HepG2 (cell line): ENCODE results near the gene SAMD15. TPM values are rescaled to one million over a fixed set of nuclear protein-coding genes. Genes with fewer than 3 reads are reported as not detected.
A peak's percentile ranks its signal among the peaks of the same experiment; 100 is the strongest.

ENCODE experiments used
- ERF ChIP-seq: IDR thresholded peaks from 2 replicates; pipeline ENCODE4 v1.6.1; 2018; ENCODE audit warnings: missing biosample characterization, missing genetic modification reagents
- GATAD1 ChIP-seq: IDR thresholded peaks from 2 replicates; pipeline ENCODE4 v1.6.1; 2016; ENCODE audit warnings: missing genetic modification reagents, missing compliant biosample characterization
- HIVEP1 ChIP-seq: sonication (generic); formaldehyde crosslinking; IDR thresholded peaks from 2 replicates; pipeline ENCODE4 v1.4.0; 2020; ENCODE audit warnings: mild to moderate bottlenecking, missing genetic modification reagents
- KDM5B ChIP-seq: sonication (generic); formaldehyde crosslinking; IDR thresholded peaks from 2 replicates; pipeline ENCODE4 v1.4.0; 2020; ENCODE audit warnings: missing genetic modification reagents, mild to moderate bottlenecking, borderline replicate concordance
- MAZ ChIP-seq, 2 experiments: sonication (generic) in 1 of 2; formaldehyde crosslinking in 1 of 2; IDR thresholded peaks; 2 replicates each; pipeline versions ENCODE4 v1.5.0 to v1.6.1; 2012 to 2020; ENCODE audit warnings: low read depth in 2 of 2, mild to moderate bottlenecking in 2 of 2, borderline replicate concordance in 1 of 2, improper control_type of control experiment in 1 of 2, low read length in 1 of 2, missing genetic modification reagents in 1 of 2, moderate library complexity in 1 of 2
- NR2F2 ChIP-seq: IDR thresholded peaks from 2 replicates; pipeline ENCODE4 v1.6.1; 2012; ENCODE audit warnings: low read depth, inconsistent platforms, borderline replicate concordance
- PATZ1 ChIP-seq: sonication (generic); formaldehyde crosslinking; IDR thresholded peaks from 2 replicates; pipeline ENCODE4 v1.4.0; 2020; ENCODE audit warnings: missing genetic modification reagents
- PAWR ChIP-seq: sonication (generic); formaldehyde crosslinking; IDR thresholded peaks from 2 replicates; pipeline ENCODE4 v1.4.0; 2020; ENCODE audit warnings: missing genetic modification reagents, mild to moderate bottlenecking, borderline replicate concordance
- SIN3A ChIP-seq: IDR thresholded peaks from 2 replicates; pipeline ENCODE4 v1.6.1; 2011; ENCODE audit warnings: low read depth, mild to moderate bottlenecking, control low read depth, low read length, borderline replicate concordance
- SOX5 ChIP-seq: IDR thresholded peaks from 2 replicates; pipeline ENCODE4 v1.6.1; 2016; ENCODE audit warnings: borderline replicate concordance
- ZBTB7A ChIP-seq: sonication (generic); formaldehyde crosslinking; IDR thresholded peaks from 2 replicates; pipeline ENCODE4 v1.8.0; 2022; ENCODE audit warnings: mild to moderate bottlenecking, missing genetic modification reagents
- ZMAT5 ChIP-seq: sonication (generic); formaldehyde crosslinking; IDR thresholded peaks from 2 replicates; pipeline ENCODE4 v1.5.0; 2020; ENCODE audit warnings: mild to moderate bottlenecking, low read depth, missing genetic modification reagents, borderline replicate concordance
- ZNF263 ChIP-seq: sonication (generic); formaldehyde crosslinking; IDR thresholded peaks from 2 replicates; pipeline ENCODE4 v1.4.0; 2020; ENCODE audit warnings: missing genetic modification reagents
- ZNF546 ChIP-seq: sonication (generic); formaldehyde crosslinking; conservative IDR thresholded peaks from 2 replicates; pipeline ENCODE4 v1.8.1; 2023; ENCODE audit warnings: mild to moderate bottlenecking, missing genetic modification reagents
- ZNF646 ChIP-seq: sonication (generic); formaldehyde crosslinking; IDR thresholded peaks from 2 replicates; pipeline ENCODE4 v1.9.0; 2021; ENCODE audit warnings: mild to moderate bottlenecking, missing genetic modification reagents
- ZNF713 ChIP-seq: sonication (generic); formaldehyde crosslinking; IDR thresholded peaks from 2 replicates; pipeline ENCODE4 v1.4.0; 2020; ENCODE audit warnings: mild to moderate bottlenecking, missing genetic modification reagents
- ZNF788 ChIP-seq: sonication (generic); formaldehyde crosslinking; IDR thresholded peaks from 2 replicates; pipeline ENCODE4 v1.5.0; 2020; ENCODE audit warnings: mild to moderate bottlenecking, missing genetic modification reagents, borderline replicate concordance
- ZSCAN20 ChIP-seq: sonication (generic); formaldehyde crosslinking; IDR thresholded peaks from 2 replicates; pipeline ENCODE4 v1.4.0; 2020; ENCODE audit warnings: missing genetic modification reagents, mild to moderate bottlenecking, borderline replicate concordance
- polyA plus RNA-seq, 8 experiments: library from polyadenylated mRNA; depleted of rRNA in 3 of 8; stranded (reverse) in 7 of 8; unstranded in 1 of 8; fragments of >200 nt; fragmentation: Illumina TruSeq in 4 of 8; extraction: Trizol in 4 of 8; gene quantifications; 2 replicates each; pipeline versions ENCODE4 v1.2.1 to v1.2.3, GENCODE V29; 2011 to 2016; ENCODE audit warnings: low read depth in 4 of 8, missing spikeins in 1 of 8, mixed read lengths in 1 of 8; ENCODE audit not compliant: insufficient read depth in 1 of 8
- total RNA-seq, 5 experiments: library from RNA; depleted of rRNA; stranded (reverse); fragments of >200 nt; fragmentation: Illumina TruSeq; extraction: Trizol; gene quantifications; 2 replicates each; pipeline ENCODE4 v1.2.3, GENCODE V29; 2016; ENCODE audit warnings: low read depth in 1 of 5
- TF ChIP-seq, protein P1 (sequence below): sonication (generic); formaldehyde crosslinking; IDR thresholded peaks from 2 replicates; pipeline ENCODE4 v1.4.0; 2020; ENCODE audit warnings: missing genetic modification reagents; ENCODE audit errors: not compliant biosample characterization

The SAMD15 gene
- total and polyA plus RNA-seq, 2 of the 13 experiments (the other 11 are each of a cell fraction or from before 2014, with no cell fraction given) = 0.09 to 1.3 TPM

DNA sequence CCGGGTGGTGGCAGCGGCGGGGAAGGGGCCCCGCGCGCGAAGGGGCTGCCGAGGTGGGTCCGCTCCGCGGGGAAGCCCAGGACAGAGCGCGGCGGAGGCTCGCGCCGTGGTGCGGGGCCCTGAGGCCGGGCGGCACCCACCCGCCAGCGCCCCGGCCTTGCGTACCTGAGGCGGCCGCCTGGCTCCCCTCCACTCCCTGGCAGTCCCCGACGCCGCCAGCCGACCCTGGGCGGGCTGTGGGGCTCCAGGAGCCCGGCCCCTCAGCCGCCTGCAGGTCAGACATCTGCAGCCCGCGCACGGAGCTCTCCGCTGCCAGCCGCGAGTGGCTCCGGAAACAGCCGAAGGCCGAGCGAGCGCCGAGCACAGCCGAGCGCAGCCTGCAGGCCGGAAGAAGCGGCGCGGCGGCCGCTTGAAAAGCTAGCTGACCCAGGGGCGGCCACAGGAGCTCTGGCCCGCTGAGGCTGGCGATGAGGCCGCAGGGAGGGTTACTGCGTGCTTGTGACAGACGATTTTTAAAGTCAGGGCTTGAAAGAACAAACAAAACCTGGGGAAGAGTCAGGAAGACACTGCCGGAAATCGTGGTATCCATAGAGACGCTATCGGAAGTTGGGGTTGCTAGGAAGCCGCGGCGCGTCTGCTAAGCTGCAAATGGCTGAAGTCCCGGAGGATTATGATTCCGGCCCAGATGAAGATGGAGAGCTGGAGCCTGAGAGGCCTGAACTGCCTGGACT, at the start of gene SAMD15, which contains the start of gene TMED8 (continued):
- TF ChIP-seq PATZ1 (CRISPR knock-in tag) (peak; percentile 22; the same call in 1 of the 2 replicates), ZBTB7A (CRISPR knock-in tag) (no peak), ZNF546 (0 out of 2 replicates have a peak, but pooled peaks have one; percentile 35), ZNF263 (CRISPR knock-in tag) (0 out of 2 replicates have a peak, but pooled peaks have one; percentile 27), ZSCAN20 (CRISPR knock-in tag) (peak; percentile 83; the same call in 1 of the 2 replicates), GATAD1 (CRISPR knock-in tag) (peak; percentile 63), ZNF713 (no peak), SIN3A (peak; percentile 98), MAZ (IDR thresholded peaks at IDR 0.05; ENCODE audit: borderline replicate concordance, low read depth, low read length) (no peak), MAZ (CRISPR knock-in tag; IDR thresholded peaks at IDR 0.05; ENCODE audit: low read depth) (0 out of 2 replicates have a peak, but pooled peaks have one; percentile 34), KDM5B (CRISPR knock-in tag) (peak; percentile 61; the same call in 1 of the 2 replicates), ERF (CRISPR knock-in tag) (peak; percentile 46; the same call in 1 of the 2 replicates), HIVEP1 (CRISPR knock-in tag) (peak; percentile 81), ZNF788 (CRISPR knock-in tag) (no peak), ZMAT5 (no peak), NR2F2 (no peak), SOX5 (no peak), ZNF646 (CRISPR knock-in tag) (no peak), PAWR (CRISPR knock-in tag) (no peak)
- TF ChIP-seq, protein P1, sequence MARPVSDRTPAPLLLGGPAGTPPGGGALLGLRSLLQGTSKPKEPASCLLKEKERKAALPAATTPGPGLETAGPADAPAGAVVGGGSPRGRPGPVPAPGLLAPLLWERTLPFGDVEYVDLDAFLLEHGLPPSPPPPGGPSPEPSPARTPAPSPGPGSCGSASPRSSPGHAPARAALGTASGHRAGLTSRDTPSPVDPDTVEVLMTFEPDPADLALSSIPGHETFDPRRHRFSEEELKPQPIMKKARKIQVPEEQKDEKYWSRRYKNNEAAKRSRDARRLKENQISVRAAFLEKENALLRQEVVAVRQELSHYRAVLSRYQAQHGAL = no peak
